ENCODE data around the gene CEPT1. TPM values are rescaled to one million over a fixed set of nuclear protein-coding genes. Genes with fewer than 3 reads are reported as not detected.

The CEPT1 gene
- total RNA-seq, 4 donors from 2014 or later = 60.5 to 78.0 (median 72.8) TPM

DNA sequence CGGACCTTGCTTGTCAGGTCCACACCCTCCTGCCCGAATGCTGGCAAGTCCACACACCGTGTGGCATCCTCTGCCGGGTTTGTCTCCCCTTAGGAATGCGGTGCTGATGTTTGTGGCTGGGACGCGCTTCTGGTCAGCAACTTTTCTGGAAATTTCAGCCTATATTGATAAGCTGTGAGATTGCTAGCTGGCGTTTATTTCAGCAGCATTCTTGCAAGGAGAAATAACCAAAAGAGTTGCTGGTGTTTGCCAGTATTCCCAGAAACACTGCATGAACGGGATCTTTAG, 601 bp downstream of the CEPT1 start:
- TF ChIP-seq, protein P1, sequence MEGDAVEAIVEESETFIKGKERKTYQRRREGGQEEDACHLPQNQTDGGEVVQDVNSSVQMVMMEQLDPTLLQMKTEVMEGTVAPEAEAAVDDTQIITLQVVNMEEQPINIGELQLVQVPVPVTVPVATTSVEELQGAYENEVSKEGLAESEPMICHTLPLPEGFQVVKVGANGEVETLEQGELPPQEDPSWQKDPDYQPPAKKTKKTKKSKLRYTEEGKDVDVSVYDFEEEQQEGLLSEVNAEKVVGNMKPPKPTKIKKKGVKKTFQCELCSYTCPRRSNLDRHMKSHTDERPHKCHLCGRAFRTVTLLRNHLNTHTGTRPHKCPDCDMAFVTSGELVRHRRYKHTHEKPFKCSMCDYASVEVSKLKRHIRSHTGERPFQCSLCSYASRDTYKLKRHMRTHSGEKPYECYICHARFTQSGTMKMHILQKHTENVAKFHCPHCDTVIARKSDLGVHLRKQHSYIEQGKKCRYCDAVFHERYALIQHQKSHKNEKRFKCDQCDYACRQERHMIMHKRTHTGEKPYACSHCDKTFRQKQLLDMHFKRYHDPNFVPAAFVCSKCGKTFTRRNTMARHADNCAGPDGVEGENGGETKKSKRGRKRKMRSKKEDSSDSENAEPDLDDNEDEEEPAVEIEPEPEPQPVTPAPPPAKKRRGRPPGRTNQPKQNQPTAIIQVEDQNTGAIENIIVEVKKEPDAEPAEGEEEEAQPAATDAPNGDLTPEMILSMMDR (IDR thresholded peaks at IDR 0.05; ENCODE audit: low read depth) = no peak

- TF ChIP-seq, protein P1 (IDR thresholded peaks at IDR 0.05; ENCODE audit: low read depth) = no peak
These were observed 1.5 kb downstream of the CEPT1 start for GRCh38 chr1:111141245-111142220.

DNA sequence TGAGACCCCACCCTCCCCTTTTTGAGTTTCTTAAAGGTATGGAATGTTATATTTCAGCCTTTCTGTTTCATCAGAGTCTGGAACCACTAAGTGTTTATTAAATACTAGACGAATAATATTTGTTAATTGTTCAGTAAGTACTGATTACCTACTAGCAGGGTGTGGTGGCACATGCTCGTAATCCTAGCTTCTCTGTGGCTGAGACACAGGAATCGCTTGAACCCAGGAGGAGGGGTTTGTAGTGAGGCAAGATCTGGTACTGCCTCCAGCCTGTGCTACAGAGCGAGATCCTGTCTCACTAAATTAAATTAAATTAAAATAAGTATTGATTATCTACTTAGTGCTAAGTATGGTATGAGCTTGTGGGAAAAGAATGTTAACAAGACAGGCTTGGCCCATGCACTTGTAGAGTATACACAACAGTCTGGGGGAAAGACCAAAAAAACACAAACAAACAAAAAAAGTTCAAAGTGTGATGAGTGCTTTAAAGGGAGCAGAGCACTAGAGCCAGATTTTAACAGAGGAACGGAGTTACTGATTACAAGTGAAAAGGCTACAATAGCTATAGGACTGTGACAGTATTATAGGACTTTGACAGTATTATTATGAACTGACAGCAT, 2.4 kb downstream of the CEPT1 start:
- TF ChIP-seq, protein P1 (IDR thresholded peaks at IDR 0.05; ENCODE audit: low read depth) = no peak

- TF ChIP-seq, protein P1 (IDR thresholded peaks at IDR 0.05; ENCODE audit: low read depth) = no peak
These were observed 5.5 kb downstream of the CEPT1 start for GRCh38 chr1:111145542-111145941.

DNA sequence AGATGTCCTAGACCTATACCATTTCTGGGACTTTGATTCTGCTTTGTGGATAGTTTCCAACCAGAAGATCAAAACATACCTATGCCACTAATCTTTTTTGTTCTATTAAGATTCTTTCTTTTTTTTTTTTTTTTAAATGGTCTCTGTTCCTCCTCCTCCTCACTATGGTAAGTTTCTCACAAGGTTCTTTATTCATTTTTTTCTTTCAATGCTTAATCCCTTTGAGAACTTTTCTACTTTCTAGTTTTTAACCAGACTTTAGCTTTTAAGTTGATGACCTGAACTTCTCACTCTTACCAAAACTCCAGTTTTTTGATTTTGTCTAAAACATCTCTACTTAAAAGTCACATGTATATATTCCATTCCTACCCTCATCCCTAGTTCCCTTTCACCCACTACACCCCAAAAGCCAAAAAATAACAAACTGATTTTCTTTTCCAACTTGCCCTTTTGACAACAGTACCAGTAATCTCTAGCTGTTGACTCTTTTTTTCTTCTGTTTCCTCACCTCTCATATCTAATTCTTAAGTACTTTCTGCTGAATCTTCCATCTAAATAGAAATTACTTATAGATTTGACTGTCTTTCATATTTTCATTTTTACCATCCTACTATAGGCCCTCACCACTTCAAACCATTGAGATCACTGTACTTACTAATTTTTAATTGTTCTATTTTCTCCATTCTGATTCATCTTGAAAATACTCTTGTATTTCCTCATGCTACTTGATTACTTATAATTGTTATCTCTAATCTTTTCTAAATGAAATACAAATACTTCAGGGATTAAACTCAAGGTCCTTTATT, 6.1 kb downstream of the CEPT1 start:
- TF ChIP-seq, protein P1 (IDR thresholded peaks at IDR 0.05; ENCODE audit: low read depth) = no peak

- TF ChIP-seq, protein P1 (IDR thresholded peaks at IDR 0.05; ENCODE audit: low read depth) = no peak
These were observed 7.9 kb downstream of the CEPT1 start for GRCh38 chr1:111147948-111148347.

Measured in subcutaneous adipose tissue (tissue), 4 donors.